GM19467 (cell line): ENCODE measurements around the gene UTP25.
"Not testable (repeated sequence)": the region's sequence is repeated elsewhere in the genome, so short reads cannot be mapped to it uniquely, and the experiment has no call there.

Experiments used
- ATAC-seq: cut with Tn5 transposase; IDR thresholded peaks from one replicate; pipeline ENCODE4 v1.9.1; 2021; ENCODE audit warnings: mild to moderate bottlenecking, moderate library complexity; ENCODE audit not compliant: unreplicated experiment

UTP25 gene

GRCh38 chr1:209827384-209828262, at the start of gene UTP25:
Gene UTP25, plus strand, starts transcription at chr1:209827972. Its CDS starts 92 bp downstream, at chr1:209828064.
- ATAC-seq: peak; percentile 88

- ATAC-seq: no peak
Measured at GRCh38 chr1:209778102-209778501, 49.7 kb upstream of the UTP25 start.

GRCh38 chr1:209780268-209780667, 47.5 kb upstream of the UTP25 start:
- ATAC-seq: no peak

- ATAC-seq: no peak
Measured at GRCh38 chr1:209783386-209783785, 44.4 kb upstream of the UTP25 start.

- ATAC-seq: peak; percentile 98
Measured at GRCh38 chr1:209784265-209785169, 43.3 kb upstream of the UTP25 start, which contains the start of gene C1orf74. Gene C1orf74, minus strand, starts transcription at chr1:209784559. Its CDS starts 925 bp downstream, at chr1:209783634.

- ATAC-seq: no peak
Measured at GRCh38 chr1:209785592-209785991, 42.2 kb upstream of the UTP25 start.

- no peak for ATAC-seq
Measured at GRCh38 chr1:209786146-209786545, 41.6 kb upstream of the UTP25 start.

- ATAC-seq: no peak
Measured at GRCh38 chr1:209787551-209787950, 40.2 kb upstream of the UTP25 start.

- no peak for ATAC-seq
Measured at GRCh38 chr1:209789245-209789644, 38.5 kb upstream of the UTP25 start.

GRCh38 chr1:209790286-209791193, 37.2 kb upstream of the UTP25 start:
- no peak for ATAC-seq

GRCh38 chr1:209791920-209792319, 35.9 kb upstream of the UTP25 start:
- ATAC-seq: no peak

- not testable (repeated sequence) for ATAC-seq
Measured at GRCh38 chr1:209793711-209794110, 34.1 kb upstream of the UTP25 start.

- ATAC-seq: no peak
Measured at GRCh38 chr1:209797978-209798639, 29.7 kb upstream of the UTP25 start.

- no peak for ATAC-seq
Measured at GRCh38 chr1:209800984-209801834, 26.6 kb upstream of the UTP25 start.

- ATAC-seq: no peak
Measured at GRCh38 chr1:209802117-209802779, 25.5 kb upstream of the UTP25 start.

- no peak for ATAC-seq
Measured at GRCh38 chr1:209802780-209803152, 25.0 kb upstream of the UTP25 start.

GRCh38 chr1:209803568-209803967, 24.2 kb upstream of the UTP25 start:
- ATAC-seq: no peak

GRCh38 chr1:209805341-209805781, 22.4 kb upstream of the UTP25 start:
- no peak for ATAC-seq
